Prostate gland (tissue), 2 donors: ENCODE data around the gene KLHL29.

Experiments
- POLR2A ChIP-seq: fragments of 450-650 bp; IDR thresholded peaks from one replicate; pipeline ENCODE4 v1.6.1; 2016; ENCODE audit warnings: antibody characterized with exemption, mild to moderate bottlenecking
- POLR2AphosphoS5 ChIP-seq: sonication (generic); formaldehyde crosslinking; IDR thresholded peaks from one replicate; pipeline ENCODE4 v1.6.1; 2017; ENCODE audit warnings: antibody characterized with exemption
- TF ChIP-seq, protein P1 (sequence below), 4 experiments: fragments of 200-600 bp in 2 of 4; fragments of 450-650 bp in 2 of 4; sonication (generic) in 2 of 4; IDR thresholded peaks; 1 replicate in 3 of 4; 2 replicates in 1 of 4; pipeline ENCODE4 v1.5.1; 2016 to 2019; ENCODE audit warnings: antibody characterized with exemption in 4 of 4, mild to moderate bottlenecking in 2 of 4, moderate library complexity in 2 of 4

DNA sequence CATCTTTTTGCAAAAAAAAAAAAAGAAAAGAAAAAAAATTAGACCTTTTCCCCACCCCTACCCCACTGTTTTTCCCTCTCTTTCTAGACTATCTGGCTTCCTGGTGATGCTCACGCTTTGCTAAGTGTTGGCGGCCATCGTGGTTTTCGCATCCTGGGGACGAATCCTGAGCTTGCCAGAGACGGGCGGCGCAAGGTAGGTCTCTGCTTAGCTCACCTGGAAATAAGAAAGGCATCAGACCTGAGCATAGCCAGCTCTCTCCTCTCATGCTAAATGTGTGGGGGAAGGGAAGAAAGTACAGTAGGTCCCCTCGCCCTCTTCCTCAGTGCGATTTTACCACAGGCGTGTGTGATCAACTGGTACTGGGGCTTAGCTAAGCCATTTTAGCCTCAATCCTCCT, 90.5 kb downstream of the KLHL29 start:
- TF ChIP-seq, protein P1, sequence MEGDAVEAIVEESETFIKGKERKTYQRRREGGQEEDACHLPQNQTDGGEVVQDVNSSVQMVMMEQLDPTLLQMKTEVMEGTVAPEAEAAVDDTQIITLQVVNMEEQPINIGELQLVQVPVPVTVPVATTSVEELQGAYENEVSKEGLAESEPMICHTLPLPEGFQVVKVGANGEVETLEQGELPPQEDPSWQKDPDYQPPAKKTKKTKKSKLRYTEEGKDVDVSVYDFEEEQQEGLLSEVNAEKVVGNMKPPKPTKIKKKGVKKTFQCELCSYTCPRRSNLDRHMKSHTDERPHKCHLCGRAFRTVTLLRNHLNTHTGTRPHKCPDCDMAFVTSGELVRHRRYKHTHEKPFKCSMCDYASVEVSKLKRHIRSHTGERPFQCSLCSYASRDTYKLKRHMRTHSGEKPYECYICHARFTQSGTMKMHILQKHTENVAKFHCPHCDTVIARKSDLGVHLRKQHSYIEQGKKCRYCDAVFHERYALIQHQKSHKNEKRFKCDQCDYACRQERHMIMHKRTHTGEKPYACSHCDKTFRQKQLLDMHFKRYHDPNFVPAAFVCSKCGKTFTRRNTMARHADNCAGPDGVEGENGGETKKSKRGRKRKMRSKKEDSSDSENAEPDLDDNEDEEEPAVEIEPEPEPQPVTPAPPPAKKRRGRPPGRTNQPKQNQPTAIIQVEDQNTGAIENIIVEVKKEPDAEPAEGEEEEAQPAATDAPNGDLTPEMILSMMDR (IDR thresholded peaks at IDR 0.05): no peak
- TF ChIP-seq POLR2A: no peak
- TF ChIP-seq POLR2AphosphoS5: no peak
